Hepatocyte (in vitro differentiated cells): ENCODE results near the gene XRN1.

Experiments
- CTCF ChIP-seq: fragments of 200-600 bp; sonication (generic); IDR thresholded peaks from 2 replicates; pipeline ENCODE4 v1.5.1; 2016; ENCODE audit warnings: antibody characterized with exemption, mild to moderate bottlenecking; ENCODE audit not compliant: poor library complexity
- EZH2 ChIP-seq: fragments of 200-600 bp; sonication (generic); IDR thresholded peaks from 2 replicates; pipeline ENCODE4 v1.6.1; 2016; ENCODE audit warnings: antibody characterized with exemption, mild to moderate bottlenecking, borderline replicate concordance

DNA sequence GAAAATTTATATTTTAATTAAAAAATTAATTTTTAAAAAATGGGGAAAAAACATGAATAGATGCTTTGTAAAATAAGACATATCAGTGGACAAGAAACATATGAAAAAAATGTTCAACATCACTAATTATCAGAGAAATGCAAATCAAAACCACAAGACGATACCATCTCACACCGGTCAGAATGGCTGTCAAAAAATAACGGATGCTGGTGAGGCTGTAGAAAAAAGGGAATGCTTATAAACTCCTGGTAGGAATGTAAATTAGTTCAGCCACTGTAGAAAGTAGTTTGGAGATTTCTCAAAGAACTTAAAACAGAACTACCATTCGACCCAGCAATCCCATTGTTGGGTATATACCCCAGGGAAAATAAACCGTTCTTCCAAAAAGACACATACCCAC lies 93.8 kb downstream of the XRN1 start:
- TF ChIP-seq CTCF: no peak
- no peak for TF ChIP-seq EZH2
